Loucy (cell line): ENCODE measurements around the gene MYH10.

Source experiments
- H2AFZ ChIP-seq: fragments of 200-600 bp; sonication (generic); 2 replicates; pipeline ENCODE4 v1.6.0; 2016; ENCODE audit warnings: antibody characterized with exemption, mild to moderate bottlenecking, low read length, moderate library complexity
- H3F3A ChIP-seq: fragments of 200-600 bp; 2 replicates; pipeline ENCODE4 v1.6.0; 2016; ENCODE audit warnings: antibody characterized with exemption, low read depth, mild to moderate bottlenecking
- H3K27me3 ChIP-seq: fragments of 200-600 bp; sonication (generic); 2 replicates; pipeline ENCODE4 v1.6.1; 2014; ENCODE audit warnings: low read length, mild to moderate bottlenecking; ENCODE audit not compliant: insufficient read depth, poor library complexity, severe bottlenecking
- H3K36me3 ChIP-seq: fragments of 200-600 bp; sonication (generic); 2 replicates; pipeline ENCODE4 v1.6.1; 2016; ENCODE audit warnings: low read length; ENCODE audit not compliant: insufficient read depth
- H3K4me1 ChIP-seq: fragments of 200-600 bp; sonication (generic); 2 replicates; pipeline ENCODE4 v1.5.1; 2014; ENCODE audit warnings: low read length, mild to moderate bottlenecking; ENCODE audit not compliant: insufficient read depth, poor library complexity, severe bottlenecking
- H3K4me2 ChIP-seq: fragments of 200-600 bp; sonication (generic); 2 replicates; pipeline ENCODE4 v1.6.0; 2014; ENCODE audit warnings: antibody characterized with exemption, low read length, low read depth, mild to moderate bottlenecking; ENCODE audit not compliant: poor library complexity, severe bottlenecking
- H3K4me3 ChIP-seq: fragments of 200-600 bp; sonication (generic); 2 replicates; pipeline ENCODE4 v1.5.1; 2014; ENCODE audit warnings: low read length, mild to moderate bottlenecking, mixed read lengths; ENCODE audit not compliant: poor library complexity, severe bottlenecking
- H3K79me2 ChIP-seq: fragments of 200-600 bp; sonication (generic); 2 replicates; pipeline ENCODE4 v1.6.1; 2014; ENCODE audit warnings: low read length; ENCODE audit not compliant: insufficient read depth
- H3K9ac ChIP-seq: fragments of 200-600 bp; sonication (generic); 2 replicates; pipeline ENCODE4 v1.6.0; 2014; ENCODE audit warnings: mild to moderate bottlenecking, low read depth, low read length, moderate library complexity; ENCODE audit not compliant: poor library complexity, severe bottlenecking
- H3K9me2 ChIP-seq: fragments of 200-600 bp; sonication (generic); replicated peaks from 2 replicates; pipeline ENCODE4 v1.6.1; 2016; ENCODE audit warnings: low read depth, low read length, mixed read lengths
- H3K9me3 ChIP-seq: fragments of 200-600 bp; sonication (generic); 2 replicates; pipeline ENCODE4 v1.6.1; 2014; ENCODE audit warnings: mild to moderate bottlenecking, antibody characterized with exemption, low read length, low read depth; ENCODE audit not compliant: insufficient read depth
- H4K20me1 ChIP-seq: fragments of 200-600 bp; sonication (generic); 2 replicates; pipeline ENCODE4 v1.6.0; 2014; ENCODE audit warnings: antibody characterized with exemption, low read length, mild to moderate bottlenecking; ENCODE audit not compliant: insufficient read depth, poor library complexity, severe bottlenecking
- EZH2phosphoT487 ChIP-seq: fragments of 200-600 bp; IDR thresholded peaks from 2 replicates; pipeline ENCODE4 v1.6.1; 2018; ENCODE audit warnings: antibody characterized with exemption, mild to moderate bottlenecking, moderate library complexity, borderline replicate concordance
- TF ChIP-seq, protein P1 (sequence below): fragments of 200-600 bp; sonication (generic); conservative IDR thresholded peaks from 2 replicates; pipeline ENCODE4 v1.5.1; 2014; ENCODE audit warnings: mild to moderate bottlenecking, antibody characterized with exemption, low read length

MYH10 gene

DNA sequence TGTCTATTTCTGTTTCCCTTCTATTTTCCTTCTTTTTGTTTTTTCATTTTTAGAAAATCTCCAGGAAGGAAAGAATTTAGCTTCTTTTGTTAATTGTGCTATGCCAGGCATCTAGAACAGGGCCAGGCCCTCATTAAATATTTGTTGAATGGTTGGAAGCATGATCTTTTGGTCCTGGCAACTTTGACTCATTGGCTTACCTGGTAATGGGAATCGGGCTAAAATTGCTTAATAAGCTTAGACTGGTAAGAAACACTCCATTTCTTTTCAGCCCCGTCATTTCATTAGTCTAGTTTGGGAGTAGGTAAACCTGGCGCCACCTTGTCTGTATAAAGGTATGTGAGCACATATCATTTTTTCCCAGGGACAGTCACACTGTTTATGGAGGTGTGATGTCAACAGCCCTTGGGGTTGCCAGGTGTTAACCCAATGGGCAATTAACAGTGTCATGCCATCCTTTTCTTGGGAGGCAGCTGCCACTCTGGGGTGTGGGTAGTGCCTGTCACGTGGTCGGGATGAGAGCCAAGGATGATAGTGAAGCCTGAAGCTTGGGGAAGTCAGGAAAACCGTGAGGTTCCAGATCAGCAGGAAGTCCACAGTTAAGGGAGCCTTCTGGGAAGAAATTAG is 204.3 kb downstream of the MYH10 start:
- no peaks in the 10 kb centered on the region for H4K20me1 ChIP-seq

More for the DNA sequence above, 204.3 kb downstream of the MYH10 start:
- Histone ChIP-seq H3K4me3 (no peak overlapping the region), H3K79me2 (no peaks in the 10 kb centered on the region), H3F3A (no peaks in the 10 kb centered on the region), H3K9me2 (no peaks in the 10 kb centered on the region), H3K9ac (no peak overlapping the region), H3K36me3 (no peaks in the 10 kb centered on the region), H2AFZ (no peak overlapping the region), H3K9me3 (no peaks in the 10 kb centered on the region), H3K4me1 (no peaks in the 10 kb centered on the region), H3K4me2 (no peak overlapping the region), H3K27me3 (no peaks in the 10 kb centered on the region)
- TF ChIP-seq, protein P1, sequence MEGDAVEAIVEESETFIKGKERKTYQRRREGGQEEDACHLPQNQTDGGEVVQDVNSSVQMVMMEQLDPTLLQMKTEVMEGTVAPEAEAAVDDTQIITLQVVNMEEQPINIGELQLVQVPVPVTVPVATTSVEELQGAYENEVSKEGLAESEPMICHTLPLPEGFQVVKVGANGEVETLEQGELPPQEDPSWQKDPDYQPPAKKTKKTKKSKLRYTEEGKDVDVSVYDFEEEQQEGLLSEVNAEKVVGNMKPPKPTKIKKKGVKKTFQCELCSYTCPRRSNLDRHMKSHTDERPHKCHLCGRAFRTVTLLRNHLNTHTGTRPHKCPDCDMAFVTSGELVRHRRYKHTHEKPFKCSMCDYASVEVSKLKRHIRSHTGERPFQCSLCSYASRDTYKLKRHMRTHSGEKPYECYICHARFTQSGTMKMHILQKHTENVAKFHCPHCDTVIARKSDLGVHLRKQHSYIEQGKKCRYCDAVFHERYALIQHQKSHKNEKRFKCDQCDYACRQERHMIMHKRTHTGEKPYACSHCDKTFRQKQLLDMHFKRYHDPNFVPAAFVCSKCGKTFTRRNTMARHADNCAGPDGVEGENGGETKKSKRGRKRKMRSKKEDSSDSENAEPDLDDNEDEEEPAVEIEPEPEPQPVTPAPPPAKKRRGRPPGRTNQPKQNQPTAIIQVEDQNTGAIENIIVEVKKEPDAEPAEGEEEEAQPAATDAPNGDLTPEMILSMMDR: no peak
- no peak for TF ChIP-seq EZH2phosphoT487
